Uterus (tissue), 2 donors: Measurements from ENCODE around the gene ACADL.

Experiments used
- CTCF ChIP-seq, 4 experiments: fragments of 200-600 bp in 2 of 4; fragments of 450-650 bp in 2 of 4; sonication (generic) in 2 of 4; IDR thresholded peaks; one replicate each; pipeline ENCODE4 v1.5.1; 2016 to 2019; ENCODE audit warnings: antibody characterized with exemption in 4 of 4, mild to moderate bottlenecking in 2 of 4, moderate library complexity in 1 of 4
- POLR2A ChIP-seq, 2 donors: fragments of 450-650 bp; IDR thresholded peaks; one replicate each; pipeline ENCODE4 v1.6.1; 2016; ENCODE audit warnings: antibody characterized with exemption in 2 of 2, mild to moderate bottlenecking in 1 of 2, moderate library complexity in 1 of 2

DNA sequence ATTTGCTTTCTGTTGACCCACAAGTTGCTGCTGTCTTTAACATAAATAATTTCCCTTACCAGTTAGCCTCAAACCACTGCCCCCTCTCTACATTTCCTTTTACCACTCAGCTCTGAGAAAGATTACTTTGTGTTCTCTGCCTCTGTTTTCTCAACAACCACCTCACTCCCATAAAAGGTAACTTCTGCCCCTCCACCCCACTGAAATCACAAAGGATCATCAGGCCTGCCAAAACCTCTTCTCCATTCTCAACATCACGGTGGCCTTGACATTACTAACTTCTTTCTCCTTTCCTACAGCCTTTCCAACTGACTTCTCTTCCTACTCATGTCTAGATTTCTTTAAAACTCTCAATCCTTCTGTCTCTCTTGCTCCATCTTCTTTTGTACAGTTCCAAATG lies 10.1 kb downstream of the ACADL start:
- TF ChIP-seq CTCF (IDR thresholded peaks at IDR 0.05) (no peak), POLR2A (IDR thresholded peaks at IDR 0.05) (no peak)
